ENCODE results near the gene PROC.

DNA sequence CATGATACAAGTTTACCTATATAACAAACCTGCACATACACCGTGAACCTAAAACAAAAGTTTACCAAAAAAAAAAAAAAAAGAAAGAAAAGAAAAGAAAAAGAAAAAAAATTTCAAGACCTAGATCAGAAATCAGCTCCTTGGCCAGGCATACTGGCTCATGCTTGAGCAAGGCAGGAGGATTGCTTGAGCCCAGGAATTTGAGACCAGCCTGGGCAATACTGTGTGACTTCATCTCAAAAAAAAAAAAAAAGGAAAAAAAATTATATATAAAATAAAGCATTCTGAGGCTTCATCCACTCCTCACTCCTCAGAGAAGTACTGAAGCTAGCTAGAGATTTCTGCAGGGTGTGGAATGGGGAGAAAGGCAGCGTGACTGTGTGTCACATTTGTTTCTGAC, 11.8 kb upstream of the PROC start:
- TF ChIP-seq, protein P1, sequence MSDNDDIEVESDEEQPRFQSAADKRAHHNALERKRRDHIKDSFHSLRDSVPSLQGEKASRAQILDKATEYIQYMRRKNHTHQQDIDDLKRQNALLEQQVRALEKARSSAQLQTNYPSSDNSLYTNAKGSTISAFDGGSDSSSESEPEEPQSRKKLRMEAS (IDR thresholded peaks at IDR 0.05): no peak
- no peak for TF ChIP-seq EZH2 (IDR thresholded peaks at IDR 0.05)
- TF ChIP-seq ZFX (IDR thresholded peaks at IDR 0.05): no peak
- TF ChIP-seq POLR2A (IDR thresholded peaks at IDR 0.05; ENCODE audit: borderline replicate concordance, extremely low read depth, insufficient read depth, insufficient read length): no peak
- TF ChIP-seq, protein P2, sequence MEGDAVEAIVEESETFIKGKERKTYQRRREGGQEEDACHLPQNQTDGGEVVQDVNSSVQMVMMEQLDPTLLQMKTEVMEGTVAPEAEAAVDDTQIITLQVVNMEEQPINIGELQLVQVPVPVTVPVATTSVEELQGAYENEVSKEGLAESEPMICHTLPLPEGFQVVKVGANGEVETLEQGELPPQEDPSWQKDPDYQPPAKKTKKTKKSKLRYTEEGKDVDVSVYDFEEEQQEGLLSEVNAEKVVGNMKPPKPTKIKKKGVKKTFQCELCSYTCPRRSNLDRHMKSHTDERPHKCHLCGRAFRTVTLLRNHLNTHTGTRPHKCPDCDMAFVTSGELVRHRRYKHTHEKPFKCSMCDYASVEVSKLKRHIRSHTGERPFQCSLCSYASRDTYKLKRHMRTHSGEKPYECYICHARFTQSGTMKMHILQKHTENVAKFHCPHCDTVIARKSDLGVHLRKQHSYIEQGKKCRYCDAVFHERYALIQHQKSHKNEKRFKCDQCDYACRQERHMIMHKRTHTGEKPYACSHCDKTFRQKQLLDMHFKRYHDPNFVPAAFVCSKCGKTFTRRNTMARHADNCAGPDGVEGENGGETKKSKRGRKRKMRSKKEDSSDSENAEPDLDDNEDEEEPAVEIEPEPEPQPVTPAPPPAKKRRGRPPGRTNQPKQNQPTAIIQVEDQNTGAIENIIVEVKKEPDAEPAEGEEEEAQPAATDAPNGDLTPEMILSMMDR (IDR thresholded peaks at IDR 0.05 in 2 of 3, conservative IDR thresholded peaks at IDR 0.05 in 1 of 3; ENCODE audit: borderline replicate concordance in 1 of 3, insufficient read depth in 1 of 3, low read depth in 2 of 3, low read length in 2 of 3): no peak
- TF ChIP-seq, protein P3, sequence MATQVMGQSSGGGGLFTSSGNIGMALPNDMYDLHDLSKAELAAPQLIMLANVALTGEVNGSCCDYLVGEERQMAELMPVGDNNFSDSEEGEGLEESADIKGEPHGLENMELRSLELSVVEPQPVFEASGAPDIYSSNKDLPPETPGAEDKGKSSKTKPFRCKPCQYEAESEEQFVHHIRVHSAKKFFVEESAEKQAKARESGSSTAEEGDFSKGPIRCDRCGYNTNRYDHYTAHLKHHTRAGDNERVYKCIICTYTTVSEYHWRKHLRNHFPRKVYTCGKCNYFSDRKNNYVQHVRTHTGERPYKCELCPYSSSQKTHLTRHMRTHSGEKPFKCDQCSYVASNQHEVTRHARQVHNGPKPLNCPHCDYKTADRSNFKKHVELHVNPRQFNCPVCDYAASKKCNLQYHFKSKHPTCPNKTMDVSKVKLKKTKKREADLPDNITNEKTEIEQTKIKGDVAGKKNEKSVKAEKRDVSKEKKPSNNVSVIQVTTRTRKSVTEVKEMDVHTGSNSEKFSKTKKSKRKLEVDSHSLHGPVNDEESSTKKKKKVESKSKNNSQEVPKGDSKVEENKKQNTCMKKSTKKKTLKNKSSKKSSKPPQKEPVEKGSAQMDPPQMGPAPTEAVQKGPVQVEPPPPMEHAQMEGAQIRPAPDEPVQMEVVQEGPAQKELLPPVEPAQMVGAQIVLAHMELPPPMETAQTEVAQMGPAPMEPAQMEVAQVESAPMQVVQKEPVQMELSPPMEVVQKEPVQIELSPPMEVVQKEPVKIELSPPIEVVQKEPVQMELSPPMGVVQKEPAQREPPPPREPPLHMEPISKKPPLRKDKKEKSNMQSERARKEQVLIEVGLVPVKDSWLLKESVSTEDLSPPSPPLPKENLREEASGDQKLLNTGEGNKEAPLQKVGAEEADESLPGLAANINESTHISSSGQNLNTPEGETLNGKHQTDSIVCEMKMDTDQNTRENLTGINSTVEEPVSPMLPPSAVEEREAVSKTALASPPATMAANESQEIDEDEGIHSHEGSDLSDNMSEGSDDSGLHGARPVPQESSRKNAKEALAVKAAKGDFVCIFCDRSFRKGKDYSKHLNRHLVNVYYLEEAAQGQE (IDR thresholded peaks at IDR 0.05; ENCODE audit: low read depth): no peak
- no peak for TF ChIP-seq YY1 (IDR thresholded peaks at IDR 0.05; ENCODE audit: extremely low read depth, insufficient replicate concordance, low read depth, low read length)

Measured in HCT116 (cell line).